ENCODE results near the gene SND1.

- TF ChIP-seq, protein P1, sequence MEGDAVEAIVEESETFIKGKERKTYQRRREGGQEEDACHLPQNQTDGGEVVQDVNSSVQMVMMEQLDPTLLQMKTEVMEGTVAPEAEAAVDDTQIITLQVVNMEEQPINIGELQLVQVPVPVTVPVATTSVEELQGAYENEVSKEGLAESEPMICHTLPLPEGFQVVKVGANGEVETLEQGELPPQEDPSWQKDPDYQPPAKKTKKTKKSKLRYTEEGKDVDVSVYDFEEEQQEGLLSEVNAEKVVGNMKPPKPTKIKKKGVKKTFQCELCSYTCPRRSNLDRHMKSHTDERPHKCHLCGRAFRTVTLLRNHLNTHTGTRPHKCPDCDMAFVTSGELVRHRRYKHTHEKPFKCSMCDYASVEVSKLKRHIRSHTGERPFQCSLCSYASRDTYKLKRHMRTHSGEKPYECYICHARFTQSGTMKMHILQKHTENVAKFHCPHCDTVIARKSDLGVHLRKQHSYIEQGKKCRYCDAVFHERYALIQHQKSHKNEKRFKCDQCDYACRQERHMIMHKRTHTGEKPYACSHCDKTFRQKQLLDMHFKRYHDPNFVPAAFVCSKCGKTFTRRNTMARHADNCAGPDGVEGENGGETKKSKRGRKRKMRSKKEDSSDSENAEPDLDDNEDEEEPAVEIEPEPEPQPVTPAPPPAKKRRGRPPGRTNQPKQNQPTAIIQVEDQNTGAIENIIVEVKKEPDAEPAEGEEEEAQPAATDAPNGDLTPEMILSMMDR (conservative IDR thresholded peaks at IDR 0.05 in 1 of 2, IDR thresholded peaks at IDR 0.05 in 1 of 2; ENCODE audit: low read depth in 1 of 2, low read length in 2 of 2): no peak
- no peak for TF ChIP-seq EZH2 (IDR thresholded peaks at IDR 0.05; ENCODE audit: low read length, missing control alignments)
These were observed 235.6 kb downstream of the SND1 start for GRCh38 chr7:127887631-127888030.
